Activated T-cell treated with anti-CD3 and anti-CD28 coated beads, Interleukin-2, amount 50 U/mL, for 1 hour (primary cell): ENCODE results near the gene SURF4.
"Not testable (repeated sequence)": the region's sequence is repeated elsewhere in the genome, so short reads cannot be mapped to it uniquely, and the experiment has no call there.

Source experiments
- DNase-seq: peaks from one replicate; pipeline ENCODE4 v3.0.0-alpha.2; 2020

The SURF4 gene

GRCh38 chr9:133397370-133397769 lies 21.5 kb upstream of the SURF4 start:
- DNase-seq: no peak

- no peak for DNase-seq
Measured at GRCh38 chr9:133396952-133397351, 21.1 kb upstream of the SURF4 start.

GRCh38 chr9:133394687-133395271 lies 18.9 kb upstream of the SURF4 start:
- no peak for DNase-seq

GRCh38 chr9:133393399-133393798 lies 17.5 kb upstream of the SURF4 start:
- DNase-seq: no peak

GRCh38 chr9:133392308-133392707 lies 16.4 kb upstream of the SURF4 start:
- DNase-seq: not testable (repeated sequence)

- not testable (repeated sequence) for DNase-seq
Measured at GRCh38 chr9:133391449-133391848, 15.6 kb upstream of the SURF4 start.

GRCh38 chr9:133390713-133391112 lies 14.9 kb upstream of the SURF4 start:
- no peak for DNase-seq

- DNase-seq: no peak
Measured at GRCh38 chr9:133389562-133389961, 13.7 kb upstream of the SURF4 start.

- DNase-seq: no peak
Measured at GRCh38 chr9:133389025-133389557, 13.2 kb upstream of the SURF4 start.

GRCh38 chr9:133387680-133388079 lies 11.8 kb upstream of the SURF4 start:
- DNase-seq: no peak

GRCh38 chr9:133386338-133386737 lies 10.5 kb upstream of the SURF4 start:
- no peak for DNase-seq

- DNase-seq: no peak
Measured at GRCh38 chr9:133385452-133385851, 9.6 kb upstream of the SURF4 start.

GRCh38 chr9:133384736-133385321 lies 9.0 kb upstream of the SURF4 start:
- DNase-seq: no peak

- no peak for DNase-seq
Measured at GRCh38 chr9:133383438-133383837, 7.6 kb upstream of the SURF4 start.

GRCh38 chr9:133382507-133383141 lies 6.8 kb upstream of the SURF4 start:
- no peak for DNase-seq

- no peak for DNase-seq
Measured at GRCh38 chr9:133380734-133381133, 4.9 kb upstream of the SURF4 start.

GRCh38 chr9:133379153-133380086 lies 3.6 kb upstream of the SURF4 start:
- no peak for DNase-seq

GRCh38 chr9:133378408-133378962 lies 2.6 kb upstream of the SURF4 start:
- no peak for DNase-seq

- DNase-seq: no peak
Measured at GRCh38 chr9:133377721-133378216, 1.9 kb upstream of the SURF4 start.

GRCh38 chr9:133377280-133377679 lies 1.4 kb upstream of the SURF4 start:
- DNase-seq: not testable (repeated sequence)

- no peak for DNase-seq
Measured at GRCh38 chr9:133375116-133375723, 640 bp downstream of the SURF4 start.

- no peak for DNase-seq
Measured at GRCh38 chr9:133374612-133375115, 1.2 kb downstream of the SURF4 start.
